ENCODE data around the gene PDE11A. TPM values are rescaled to one million over a fixed set of nuclear protein-coding genes. Genes with fewer than 3 reads are reported as not detected.

Gene PDE11A
- total RNA-seq, 1 donor from 2014 or later, result not detected

- Mint-ChIP-seq H3K27me3 (peaks cover 3% of the 10 kb centered on the region), H3K27ac (no peak overlapping the region), H3K4me3 (no peak overlapping the region), H3K36me3 (ENCODE audit: low read depth) (no peaks in the 10 kb centered on the region), H3K9me3 (no peaks in the 10 kb centered on the region), H3K4me1 (no peaks in the 10 kb centered on the region)
- intact Hi-C loops (cut with micrococcal nuclease), result no loop called here
- no peak for DNase-seq
Measured at GRCh38 chr2:177682836-177683660, 389.5 kb downstream of the PDE11A start.

GRCh38 chr2:177682006-177682405 is 390.6 kb downstream of the PDE11A start:
- no peak overlapping the region for H3K27ac Mint-ChIP-seq
- no peaks in the 10 kb centered on the region for H3K36me3 Mint-ChIP-seq (ENCODE audit: low read depth)
- no peak for DNase-seq
- H3K4me3 Mint-ChIP-seq, result no peak overlapping the region
- intact Hi-C loops (cut with micrococcal nuclease), result no loop called here
- peaks cover 8% of the 10 kb centered on the region for H3K27me3 Mint-ChIP-seq
- no peaks in the 10 kb centered on the region for H3K4me1 Mint-ChIP-seq
- no peaks in the 10 kb centered on the region for H3K9me3 Mint-ChIP-seq

GRCh38 chr2:177680866-177681712 is 391.5 kb downstream of the PDE11A start:
- DNase-seq, result no peak
- Mint-ChIP-seq H3K36me3 (ENCODE audit: low read depth) (no peaks in the 10 kb centered on the region), H3K27ac (no peak overlapping the region), H3K9me3 (no peaks in the 10 kb centered on the region), H3K27me3 (peaks cover 12% of the 10 kb centered on the region), H3K4me1 (no peaks in the 10 kb centered on the region), H3K4me3 (no peak overlapping the region)
- intact Hi-C loops (cut with micrococcal nuclease), result no loop called here

- no peak overlapping the region for H3K4me3 Mint-ChIP-seq
- no peak for DNase-seq
- H3K4me1 Mint-ChIP-seq, result no peaks in the 10 kb centered on the region
- no peak overlapping the region for H3K27ac Mint-ChIP-seq
- intact Hi-C loops (cut with micrococcal nuclease), result no loop called here
- H3K9me3 Mint-ChIP-seq, result no peaks in the 10 kb centered on the region
- H3K27me3 Mint-ChIP-seq, result peaks cover 15% of the 10 kb centered on the region
- no peaks in the 10 kb centered on the region for H3K36me3 Mint-ChIP-seq (ENCODE audit: low read depth)
Measured at GRCh38 chr2:177679611-177680605, 392.7 kb downstream of the PDE11A start.

GRCh38 chr2:177678939-177679338 is 393.6 kb downstream of the PDE11A start:
- Mint-ChIP-seq H3K4me1 (no peaks in the 10 kb centered on the region), H3K27ac (no peak overlapping the region), H3K27me3 (peaks cover 14% of the 10 kb centered on the region), H3K9me3 (no peaks in the 10 kb centered on the region), H3K36me3 (ENCODE audit: low read depth) (no peaks in the 10 kb centered on the region), H3K4me3 (no peak overlapping the region)
- no peak for DNase-seq
- intact Hi-C loops (cut with micrococcal nuclease), result no loop called here

GRCh38 chr2:177676636-177677035 is 395.9 kb downstream of the PDE11A start:
- Mint-ChIP-seq H3K4me3 (no peak overlapping the region), H3K36me3 (ENCODE audit: low read depth) (no peaks in the 10 kb centered on the region), H3K27ac (no peak overlapping the region), H3K9me3 (no peaks in the 10 kb centered on the region), H3K4me1 (peaks cover 2% of the 10 kb centered on the region), H3K27me3 (peaks cover 14% of the 10 kb centered on the region)
- DNase-seq, result no peak
- intact Hi-C loops (cut with micrococcal nuclease), result no loop called here

- H3K27me3 Mint-ChIP-seq, result peaks cover 14% of the 10 kb centered on the region
- H3K4me3 Mint-ChIP-seq, result no peak overlapping the region
- no peak overlapping the region for H3K27ac Mint-ChIP-seq
- no peaks in the 10 kb centered on the region for H3K36me3 Mint-ChIP-seq (ENCODE audit: low read depth)
- no peak for DNase-seq
- H3K4me1 Mint-ChIP-seq, result peaks cover 6% of the 10 kb centered on the region
- intact Hi-C loops (cut with micrococcal nuclease), result no loop called here
- no peaks in the 10 kb centered on the region for H3K9me3 Mint-ChIP-seq
Measured at GRCh38 chr2:177675825-177676224, 396.8 kb downstream of the PDE11A start.

GRCh38 chr2:177675350-177675821 is 397.2 kb downstream of the PDE11A start:
- no peak overlapping the region for H3K4me3 Mint-ChIP-seq
- H3K36me3 Mint-ChIP-seq (ENCODE audit: low read depth), result no peaks in the 10 kb centered on the region
- no peak overlapping the region for H3K27ac Mint-ChIP-seq
- peaks cover 10% of the 10 kb centered on the region for H3K4me1 Mint-ChIP-seq
- intact Hi-C loops (cut with micrococcal nuclease), result no loop called here
- H3K27me3 Mint-ChIP-seq, result peaks cover 14% of the 10 kb centered on the region
- no peaks in the 10 kb centered on the region for H3K9me3 Mint-ChIP-seq
- DNase-seq, result no peak

GRCh38 chr2:177673602-177674595 is 398.7 kb downstream of the PDE11A start:
- Mint-ChIP-seq H3K4me1 (peaks cover 11% of the 10 kb centered on the region), H3K4me3 (no peak overlapping the region), H3K27ac (no peak overlapping the region), H3K9me3 (no peaks in the 10 kb centered on the region), H3K27me3 (peaks cover 14% of the 10 kb centered on the region), H3K36me3 (ENCODE audit: low read depth) (no peaks in the 10 kb centered on the region)
- intact Hi-C loops (cut with micrococcal nuclease), result no loop called here
- no peak for DNase-seq

- Mint-ChIP-seq H3K4me1 (peaks cover 11% of the 10 kb centered on the region), H3K27me3 (peaks cover 8% of the 10 kb centered on the region), H3K4me3 (no peak overlapping the region), H3K27ac (no peak overlapping the region), H3K9me3 (no peaks in the 10 kb centered on the region), H3K36me3 (ENCODE audit: low read depth) (no peaks in the 10 kb centered on the region)
- intact Hi-C loops (cut with micrococcal nuclease), result no loop called here
- no peak for DNase-seq
Measured at GRCh38 chr2:177671662-177672061, 400.9 kb downstream of the PDE11A start.

- no peaks in the 10 kb centered on the region for H3K9me3 Mint-ChIP-seq
- H3K4me3 Mint-ChIP-seq, result no peak overlapping the region
- DNase-seq, result no peak
- H3K4me1 Mint-ChIP-seq, result peaks cover 16% of the 10 kb centered on the region
- H3K27me3 Mint-ChIP-seq, result peaks cover 4% of the 10 kb centered on the region
- H3K36me3 Mint-ChIP-seq (ENCODE audit: low read depth), result no peaks in the 10 kb centered on the region
- intact Hi-C loops (cut with micrococcal nuclease), result no loop called here
- no peak overlapping the region for H3K27ac Mint-ChIP-seq
Measured at GRCh38 chr2:177670791-177671535, 401.6 kb downstream of the PDE11A start.

Measured in activated CD4-positive, alpha-beta T cell treated with anti-CD3 and anti-CD28 coated beads, Interleukin-2, amount 10 ng/mL, durations not matched to agents 24 days and 14 days (primary cell).